ENCODE data around the gene SPPL2B. TPM values are rescaled to one million over a fixed set of nuclear protein-coding genes. Genes with fewer than 3 reads are reported as not detected.

Gene SPPL2B
- total RNA-seq, 2 donors from 2014 or later: 75.8 to 202 TPM

GRCh38 chr19:2302319-2303210 lies 25.9 kb upstream of the SPPL2B start:
- intact Hi-C loops (cut with DNase I): no loop called here
- Histone ChIP-seq H3K4me1 (peaks cover 9% of the 10 kb centered on the region), H3K4me3 (no peak overlapping the region), H3K36me3 (replicated peaks in 1 of 2; ENCODE audit: insufficient read depth in 1 of 2, low read depth in 2 of 2) (no peaks in the 10 kb centered on the region), H3K27me3 (peaks cover 0 to 5% of the 10 kb centered on the region in 2 donors), H3K9me3 (no peaks in the 10 kb centered on the region), H3K27ac (no peak overlapping the region)
- 21 to 22% methylated on average over 19 to 62 of the region's 62 CpGs for WGBS, 2 donors
- peak; percentile 32 to 63 (median 54) for DNase-seq
- TF ChIP-seq POLR2A (IDR thresholded peaks at IDR 0.05) (no peak), CTCF (IDR thresholded peaks at IDR 0.05) (no peak)
- ATAC-seq: peak; percentile 51

- TF ChIP-seq CTCF (IDR thresholded peaks at IDR 0.05) (no peak), POLR2A (IDR thresholded peaks at IDR 0.05) (no peak)
- Histone ChIP-seq H3K36me3 (replicated peaks in 1 of 2; ENCODE audit: insufficient read depth in 1 of 2, low read depth in 2 of 2) (no peaks in the 10 kb centered on the region), H3K4me1 (peaks cover 11% of the 10 kb centered on the region), H3K27ac (no peak overlapping the region), H3K9me3 (no peaks in the 10 kb centered on the region), H3K4me3 (no peak overlapping the region), H3K27me3 (peaks cover 0 to 9% of the 10 kb centered on the region in 2 donors)
- 74 to 76% methylated on average over 22 of the region's 26 CpGs for WGBS, 2 donors
- no peak for DNase-seq
- ATAC-seq: no peak
- intact Hi-C loops (cut with DNase I): no loop called here
Observed at GRCh38 chr19:2303211-2303798, 25.2 kb upstream of the SPPL2B start.

- TF ChIP-seq POLR2A (IDR thresholded peaks at IDR 0.05) (no peak), CTCF (IDR thresholded peaks at IDR 0.05) (no peak)
- intact Hi-C loops (cut with DNase I): no loop called here
- Histone ChIP-seq H3K4me3 (no peak overlapping the region), H3K9me3 (no peaks in the 10 kb centered on the region), H3K4me1 (peaks cover 16% of the 10 kb centered on the region), H3K36me3 (replicated peaks in 1 of 2; ENCODE audit: insufficient read depth in 1 of 2, low read depth in 2 of 2) (no peaks in the 10 kb centered on the region), H3K27ac (no peak overlapping the region), H3K27me3 (peaks cover 0 to 11% of the 10 kb centered on the region in 2 donors)
- WGBS, 2 donors: 77 to 88% methylated on average over 18 to 19 of the region's 19 CpGs
- DNase-seq (no peak), ATAC-seq (no peak)
Observed at GRCh38 chr19:2305452-2306280, 22.8 kb upstream of the SPPL2B start.

GRCh38 chr19:2306281-2306806 lies 22.1 kb upstream of the SPPL2B start:
- Histone ChIP-seq H3K36me3 (replicated peaks in 1 of 2; ENCODE audit: insufficient read depth in 1 of 2, low read depth in 2 of 2) (no peaks in the 10 kb centered on the region), H3K27ac (no peak overlapping the region), H3K4me1 (peaks cover 16% of the 10 kb centered on the region), H3K27me3 (peaks cover 0 to 11% of the 10 kb centered on the region in 2 donors), H3K9me3 (no peaks in the 10 kb centered on the region), H3K4me3 (no peak overlapping the region)
- WGBS, 2 donors: 79 to 84% methylated on average over 16 to 19 of the region's 19 CpGs
- DNase-seq (no peak), ATAC-seq (no peak)
- intact Hi-C loops (cut with DNase I): no loop called here
- no peak for TF ChIP-seq POLR2A (IDR thresholded peaks at IDR 0.05)
- TF ChIP-seq CTCF (IDR thresholded peaks at IDR 0.05): no peak

Data from body of pancreas (tissue), 4 donors.